H1 (cell line): ENCODE measurements around the gene TBC1D16.

Experiments used
- CTCF ChIP-seq, 3 experiments: IDR thresholded peaks; 1 replicate in 2 of 3; 2 replicates in 1 of 3; pipeline versions ENCODE4 v1.5.1 to v1.6.1; 2011; ENCODE audit warnings: low read length in 3 of 3, mild to moderate bottlenecking in 3 of 3, inconsistent platforms in 2 of 3, low read depth in 1 of 3, moderate library complexity in 1 of 3; ENCODE audit not compliant: insufficient read depth in 1 of 3; ENCODE audit errors: control extremely low read depth in 1 of 3
- EZH2 ChIP-seq: fragments of 200-600 bp; sonication (generic); IDR thresholded peaks from 2 replicates; pipeline ENCODE4 v1.7.1; 2012; ENCODE audit warnings: low read depth, mild to moderate bottlenecking, moderate library complexity, low read length, inconsistent platforms; ENCODE audit not compliant: severe bottlenecking
- FOSL1 ChIP-seq: IDR thresholded peaks from 2 replicates; pipeline ENCODE4 v1.6.1; 2011; ENCODE audit warnings: mild to moderate bottlenecking, low read depth, low read length, moderate library complexity; ENCODE audit not compliant: insufficient read depth
- HDAC6 ChIP-seq: IDR thresholded peaks from one replicate; pipeline ENCODE4 v1.7.1; 2012; ENCODE audit warnings: low read depth, mild to moderate bottlenecking, inconsistent platforms, low read length, moderate library complexity
- JUN ChIP-seq: IDR thresholded peaks from 2 replicates; pipeline ENCODE4 v1.6.1; 2011; ENCODE audit warnings: low read depth, mild to moderate bottlenecking, improper control_type of control experiment, low read length
- PHF8 ChIP-seq: fragments of 200-600 bp; sonication (generic); conservative IDR thresholded peaks from 2 replicates; pipeline ENCODE4 v1.7.1; 2012; ENCODE audit warnings: low read depth, mild to moderate bottlenecking, inconsistent platforms, low read length, moderate library complexity
- POLR2A ChIP-seq, 2 experiments: IDR thresholded peaks; 1 replicate in 1 of 2; 2 replicates in 1 of 2; pipeline ENCODE4 v1.6.1; 2011; ENCODE audit warnings: low read depth in 2 of 2, low read length in 2 of 2, mild to moderate bottlenecking in 2 of 2; ENCODE audit errors: control extremely low read depth in 1 of 2
- POLR2AphosphoS5 ChIP-seq: IDR thresholded peaks from 2 replicates; pipeline ENCODE4 v1.6.1; 2011; ENCODE audit warnings: low read depth, low read length
- RAD21 ChIP-seq, 2 experiments: IDR thresholded peaks in 1 of 2; conservative IDR thresholded peaks in 1 of 2; 2 replicates each; pipeline ENCODE4 v1.6.1; 2011; ENCODE audit warnings: low read depth in 2 of 2, low read length in 2 of 2, improper control_type of control experiment in 1 of 2, inconsistent platforms in 1 of 2, mild to moderate bottlenecking in 1 of 2, moderate library complexity in 1 of 2
- RFX5 ChIP-seq: IDR thresholded peaks from 2 replicates; pipeline ENCODE4 v1.6.1; 2011; ENCODE audit warnings: low read depth, low read length, improper control_type of control experiment, borderline replicate concordance
- SIRT6 ChIP-seq: IDR thresholded peaks from one replicate; pipeline ENCODE4 v1.7.1; 2012; ENCODE audit warnings: low read length, inconsistent platforms

- TF ChIP-seq RFX5 = no peak
- no peak for TF ChIP-seq FOSL1
- TF ChIP-seq EZH2 = no peak
- TF ChIP-seq POLR2A (IDR thresholded peaks at IDR 0.05; ENCODE audit: control extremely low read depth in 1 of 2, low read depth in 2 of 2, low read length in 2 of 2) = no peak
- TF ChIP-seq RAD21 (IDR thresholded peaks at IDR 0.05 in 1 of 2, conservative IDR thresholded peaks at IDR 0.05 in 1 of 2; ENCODE audit: low read depth in 2 of 2, low read length in 2 of 2) = no peak
- no peak for TF ChIP-seq JUN
- TF ChIP-seq SIRT6 = no peak
- no peak; the same call in 1 of the 2 replicates for TF ChIP-seq POLR2AphosphoS5
- TF ChIP-seq CTCF (IDR thresholded peaks at IDR 0.05; ENCODE audit: control extremely low read depth in 1 of 3, insufficient read depth in 1 of 3, low read depth in 1 of 3, low read length in 3 of 3) = no peak
- TF ChIP-seq PHF8 = no peak
- no peak for TF ChIP-seq HDAC6
Observed at GRCh38 chr17:79939755-79940458, 95.8 kb downstream of the TBC1D16 start.
